ENCODE data around the gene PKIB.
"Not testable (repeated sequence)": the region's sequence is repeated elsewhere in the genome, so short reads cannot be mapped to it uniquely, and the experiment has no call there.

Gene PKIB

DNA sequence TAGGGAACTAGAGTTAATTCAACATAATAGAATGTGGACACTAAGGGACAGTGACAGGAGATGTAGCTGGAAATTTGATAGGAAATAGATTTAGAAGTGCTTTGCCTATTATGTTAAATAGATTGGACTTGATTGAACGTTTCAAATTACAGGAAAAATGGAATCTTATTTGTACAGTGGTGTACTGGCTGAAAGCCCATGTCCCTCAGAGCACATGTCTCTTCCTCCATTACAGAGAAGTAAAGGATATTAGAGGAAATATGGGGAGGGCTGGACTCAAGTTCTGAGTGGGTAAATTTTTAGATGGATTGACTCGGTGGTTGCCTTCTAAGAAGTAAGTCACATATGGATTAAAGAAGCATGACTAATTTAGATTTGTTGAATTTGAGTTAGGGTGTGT, 11.4 kb downstream of the PKIB start:
- DNase-seq = no peak

- DNase-seq = no peak
These were observed 12.3 kb downstream of the PKIB start for GRCh38 chr6:122622479-122622878.

- DNase-seq = no peak
These were observed 13.1 kb downstream of the PKIB start for GRCh38 chr6:122623279-122623678.

- no peak for DNase-seq
These were observed 14.6 kb downstream of the PKIB start for GRCh38 chr6:122624853-122625252.

- DNase-seq = no peak
These were observed 18.5 kb downstream of the PKIB start for GRCh38 chr6:122628714-122629113.

DNA sequence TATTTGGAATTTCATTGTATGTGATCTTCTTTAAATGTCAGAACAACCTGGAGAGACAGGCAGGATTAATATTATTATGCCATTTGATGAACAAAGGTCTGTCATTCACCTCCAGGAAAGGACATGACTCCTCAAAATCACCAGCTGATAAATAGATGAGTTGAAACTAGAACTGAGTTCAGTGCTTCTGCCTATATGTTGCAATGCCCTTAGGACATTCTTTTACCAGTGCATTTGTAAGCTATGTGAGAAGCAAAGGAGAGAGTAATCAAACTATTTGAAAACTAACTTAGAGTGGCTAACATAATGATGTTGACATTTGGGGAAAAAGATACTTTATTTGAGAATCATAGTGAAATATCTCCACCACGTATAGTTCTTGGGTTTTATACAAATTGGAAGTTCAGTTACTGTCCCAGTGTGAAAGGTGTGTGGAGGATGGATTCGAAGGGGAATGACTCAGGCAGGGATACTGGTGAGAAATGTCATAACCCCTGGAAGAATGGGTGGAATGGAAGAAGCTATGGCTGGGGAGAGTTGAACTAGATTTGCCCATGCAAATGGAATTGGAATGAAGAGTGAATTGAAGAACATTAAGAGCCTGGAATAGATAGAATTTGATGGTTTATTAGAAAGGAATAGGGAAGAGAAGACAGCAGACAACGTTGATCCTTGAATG, 21.5 kb downstream of the PKIB start:
- DNase-seq = no peak

DNA sequence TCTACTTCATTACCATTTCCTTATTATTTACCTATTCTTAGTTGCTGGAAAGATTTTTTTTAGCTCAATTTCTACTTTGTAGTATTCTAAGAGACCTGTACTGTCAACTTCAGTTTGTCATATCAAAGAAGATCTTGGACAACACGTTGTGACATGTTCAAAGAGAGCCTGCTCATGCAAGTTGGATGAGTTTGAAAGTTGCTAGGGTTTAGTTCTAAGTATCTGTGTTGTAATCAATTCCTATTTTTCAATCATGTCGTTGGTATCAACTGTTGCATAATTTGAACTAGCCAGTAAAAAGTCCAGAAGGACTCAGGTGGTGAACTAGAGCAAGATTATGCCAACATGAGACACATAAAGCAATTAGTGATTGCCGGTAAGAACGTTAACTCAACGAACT, 30.2 kb downstream of the PKIB start:
- no peak for DNase-seq

GRCh38 chr6:122641819-122642218, 31.6 kb downstream of the PKIB start:
- no peak for DNase-seq

DNA sequence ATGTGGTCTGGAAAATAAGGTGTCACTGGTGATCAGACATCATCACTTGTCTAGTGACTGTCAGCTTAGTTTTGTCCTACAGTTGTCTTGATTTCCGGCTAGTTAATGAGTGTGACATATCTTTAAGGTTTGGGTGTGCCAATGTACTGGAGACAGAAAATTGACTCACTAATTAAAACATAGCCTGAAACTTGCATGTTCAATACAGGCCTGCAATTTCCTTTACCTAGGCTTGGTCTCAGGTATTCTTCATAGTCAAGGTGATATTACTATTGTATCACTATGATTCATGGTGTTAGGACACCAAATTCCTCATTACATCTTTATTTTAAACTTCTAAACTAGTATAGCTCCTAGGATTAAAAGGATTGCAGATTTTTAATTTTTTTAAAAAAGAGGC, 32.4 kb downstream of the PKIB start:
- not testable (repeated sequence) for DNase-seq

DNA sequence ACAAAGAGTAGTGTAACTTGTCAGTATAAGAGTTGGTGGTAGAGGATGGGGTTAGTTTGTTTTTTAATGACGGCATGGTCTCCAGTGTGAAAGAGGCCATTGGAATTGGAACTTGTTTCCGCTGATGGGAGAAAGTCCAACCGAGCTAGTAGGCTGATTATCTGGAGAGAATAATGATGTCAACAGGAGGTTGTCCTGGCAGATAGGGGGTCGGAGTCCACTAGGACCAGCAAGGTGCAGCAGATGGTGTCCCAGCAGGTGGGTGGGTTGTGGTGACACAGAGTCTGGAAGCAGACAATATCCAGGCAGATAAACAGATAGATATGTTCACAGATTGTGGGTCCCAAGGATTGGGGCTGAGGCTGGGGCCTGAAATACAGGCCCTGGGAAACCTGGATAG, 35.1 kb downstream of the PKIB start:
- no peak for DNase-seq

DNA sequence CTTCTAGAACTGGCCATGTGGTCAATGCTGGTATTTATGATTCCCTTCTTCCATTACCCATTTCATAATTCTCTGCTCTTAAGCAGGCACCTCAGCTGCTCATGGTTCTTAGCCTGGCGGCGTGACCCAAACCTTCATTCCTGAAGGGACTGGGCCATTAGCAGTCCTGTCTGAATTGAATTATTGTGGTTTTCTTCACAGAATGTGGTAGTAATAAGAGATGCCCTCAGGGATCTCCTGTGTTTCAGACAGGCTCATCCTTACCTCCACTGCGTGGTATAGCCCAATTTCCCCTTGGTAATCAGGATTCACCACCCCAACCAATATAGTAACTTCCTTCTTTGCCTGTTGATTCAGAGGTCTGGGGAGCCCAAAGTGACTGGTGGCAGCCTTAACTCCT, 37.6 kb downstream of the PKIB start:
- no peak for DNase-seq

DNA sequence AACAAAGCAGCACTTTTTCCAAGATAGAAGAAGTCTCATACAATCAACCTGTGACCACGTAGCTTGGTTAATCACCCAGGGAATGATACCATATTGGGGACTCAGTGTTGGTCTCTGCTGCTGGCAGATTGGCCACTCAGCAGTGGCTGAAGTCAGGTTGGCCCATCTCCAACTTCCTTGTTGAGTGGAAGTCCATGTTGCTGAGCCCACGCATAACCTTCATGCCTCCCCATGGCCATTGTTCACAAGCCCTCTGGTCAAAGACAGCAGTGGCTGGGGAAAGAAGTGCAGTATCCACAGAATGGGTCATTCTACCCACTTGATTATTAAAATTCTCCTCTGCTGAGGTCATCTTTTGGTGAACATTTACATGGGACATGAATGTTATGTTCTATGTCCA, 38.5 kb downstream of the PKIB start:
- DNase-seq = no peak

DNA sequence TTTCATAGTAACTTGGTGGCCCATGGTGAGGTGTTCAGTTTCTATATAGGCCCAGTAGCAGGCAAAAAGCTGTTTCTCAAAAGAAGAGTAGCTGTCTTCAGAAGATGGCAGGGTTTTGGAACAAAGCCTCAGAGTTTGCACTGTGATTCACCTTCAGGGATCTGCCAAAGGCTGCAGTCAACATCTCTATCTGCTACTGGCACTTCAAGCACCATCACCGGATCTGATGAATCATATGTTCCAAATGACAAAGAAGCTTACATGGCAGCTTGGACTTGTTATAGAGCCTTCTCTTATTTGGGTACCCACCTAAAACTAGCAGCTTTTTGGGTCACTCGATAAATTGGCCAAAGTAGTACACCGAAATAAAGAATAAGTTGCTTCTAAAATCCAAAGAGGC, 39.5 kb downstream of the PKIB start:
- no peak for DNase-seq

DNA sequence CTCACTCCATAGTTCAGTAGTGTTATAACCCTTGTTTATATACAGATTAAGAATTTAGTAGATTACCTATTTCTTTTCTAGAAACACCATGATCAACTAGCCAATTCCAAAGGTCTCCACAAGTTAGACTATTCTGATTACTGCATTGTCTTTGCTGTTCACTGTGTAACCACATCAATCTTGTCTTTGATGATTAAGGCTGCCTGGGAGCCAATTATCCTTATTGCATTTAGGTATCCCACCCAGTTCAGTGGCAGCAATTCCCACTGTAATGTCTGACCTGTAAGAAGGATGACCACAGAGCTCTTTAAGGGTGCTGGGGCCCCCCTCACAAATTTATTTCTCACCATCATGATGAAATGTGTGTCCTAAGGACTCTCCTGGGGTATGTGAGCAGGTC, 40.2 kb downstream of the PKIB start:
- DNase-seq = no peak

DNA sequence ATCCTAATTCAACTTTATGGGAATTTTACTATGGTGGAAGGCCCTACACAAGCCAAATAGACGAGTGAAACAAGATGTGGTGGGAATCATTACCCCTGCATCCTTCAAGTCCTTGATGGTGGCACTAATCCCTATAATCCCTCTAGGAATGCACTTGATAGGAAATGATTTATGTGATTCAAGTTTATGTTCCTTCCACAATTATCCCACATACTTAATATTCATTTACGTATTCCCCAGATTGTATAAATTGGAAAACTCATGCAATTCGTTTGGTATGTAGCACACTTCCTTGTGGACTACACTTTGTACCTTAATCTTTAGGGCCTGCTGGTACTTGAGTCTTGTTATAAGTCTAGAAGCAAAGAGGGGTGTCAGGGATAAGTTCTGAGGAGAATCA, 40.8 kb downstream of the PKIB start:
- no peak for DNase-seq

DNA sequence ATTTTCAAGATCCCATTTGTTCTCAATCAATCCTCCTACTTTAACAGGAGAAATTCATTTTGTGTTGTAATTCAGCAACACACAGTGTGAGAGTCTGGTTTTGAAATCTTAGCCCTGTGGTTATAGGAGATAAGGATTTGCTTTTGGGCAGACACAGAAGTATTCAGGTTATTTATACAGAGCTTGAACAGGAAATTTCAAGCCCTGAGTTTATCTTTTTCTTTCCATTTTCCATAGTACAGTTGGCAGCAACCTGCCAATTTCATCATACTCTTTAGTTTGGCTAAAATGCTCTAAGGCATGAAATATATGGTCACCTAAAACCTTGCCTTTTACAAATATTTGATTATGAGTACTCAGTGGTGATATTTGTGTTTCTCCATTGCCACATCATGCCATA, 41.4 kb downstream of the PKIB start:
- no peak for DNase-seq

GRCh38 chr6:122652431-122652830, 42.2 kb downstream of the PKIB start:
- no peak for DNase-seq

GRCh38 chr6:122653094-122653493, 42.9 kb downstream of the PKIB start:
- no peak for DNase-seq

GRCh38 chr6:122654012-122654411, 43.8 kb downstream of the PKIB start:
- DNase-seq = no peak

DNA sequence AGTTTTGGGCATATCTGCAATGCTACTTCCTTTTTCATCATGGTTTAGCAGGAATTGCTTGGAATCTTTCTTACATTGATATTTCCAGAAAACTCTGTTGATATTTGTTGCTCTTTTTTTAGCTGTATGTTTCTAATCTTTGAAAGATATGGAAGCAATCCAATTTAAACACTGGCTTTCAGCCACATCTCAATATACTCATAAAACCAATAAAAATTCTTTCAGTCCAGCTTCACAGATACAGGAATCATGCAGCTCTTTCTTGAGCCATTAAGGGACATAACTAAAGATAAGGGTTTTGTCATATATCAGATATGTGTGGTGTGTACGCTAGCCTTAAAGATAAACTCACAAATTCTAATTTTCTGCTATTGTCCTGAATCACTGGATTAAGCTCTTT, 47.4 kb downstream of the PKIB start:
- no peak for DNase-seq

DNA sequence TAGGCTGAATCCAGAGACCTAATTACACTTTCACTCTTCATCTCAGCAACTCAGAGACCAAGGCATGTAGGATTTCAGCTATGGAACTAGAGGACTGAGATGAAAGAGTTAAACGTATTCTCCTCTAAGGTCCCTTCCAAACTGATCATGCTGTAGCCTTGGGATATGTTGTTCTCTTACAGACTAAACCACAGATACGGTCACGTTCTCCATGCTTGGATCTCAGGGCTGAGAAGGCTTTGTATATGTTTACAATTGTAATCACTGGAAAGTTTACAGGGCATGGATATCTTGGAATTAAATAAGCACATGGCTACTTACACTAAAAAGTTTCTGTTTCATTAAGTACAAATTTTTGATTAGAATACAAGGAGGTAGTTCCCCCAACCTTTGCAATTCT, 50.1 kb downstream of the PKIB start:
- DNase-seq = no peak

DNA sequence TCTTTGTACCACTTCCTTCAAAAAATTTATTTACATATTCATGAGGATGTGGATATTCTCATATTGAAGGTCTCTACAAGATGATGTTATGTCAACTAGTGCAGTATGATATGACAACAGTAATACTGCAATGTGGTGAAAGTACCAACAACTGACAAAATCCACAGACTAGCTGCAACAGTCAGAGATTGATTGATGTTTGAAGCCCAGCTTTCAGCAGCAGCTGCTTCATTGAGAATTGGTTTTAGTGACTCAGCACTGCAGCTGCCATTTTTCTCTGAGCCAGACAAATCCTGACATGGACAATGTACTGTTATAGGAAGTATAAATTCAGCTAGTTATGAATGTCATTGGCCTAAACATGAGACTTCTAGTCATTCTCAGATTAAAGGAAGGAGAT, 53.8 kb downstream of the PKIB start:
- no peak for DNase-seq

GRCh38 chr6:122665929-122666328, 55.7 kb downstream of the PKIB start:
- DNase-seq = no peak

GRCh38 chr6:122666418-122666817, 56.2 kb downstream of the PKIB start:
- DNase-seq = no peak

DNA sequence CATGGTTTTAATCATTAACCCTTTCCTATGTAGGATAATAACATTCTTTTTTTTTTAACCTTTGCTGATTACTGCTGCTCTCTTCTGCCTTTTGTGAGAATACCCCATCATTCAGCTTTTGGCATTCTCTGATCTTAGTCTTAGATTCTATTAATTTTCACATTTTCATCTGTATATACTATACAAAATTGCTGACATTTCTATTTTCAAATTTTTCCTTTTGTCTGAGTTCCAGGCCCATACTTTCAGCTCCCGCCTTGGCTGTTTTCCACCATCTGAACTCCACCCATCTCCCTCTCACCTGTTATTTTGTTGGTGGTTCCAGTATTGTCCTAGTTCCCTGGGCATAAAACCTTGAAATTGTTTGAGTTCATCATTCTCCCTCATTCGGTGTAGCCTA, 59.2 kb downstream of the PKIB start:
- DNase-seq = no peak

DNA sequence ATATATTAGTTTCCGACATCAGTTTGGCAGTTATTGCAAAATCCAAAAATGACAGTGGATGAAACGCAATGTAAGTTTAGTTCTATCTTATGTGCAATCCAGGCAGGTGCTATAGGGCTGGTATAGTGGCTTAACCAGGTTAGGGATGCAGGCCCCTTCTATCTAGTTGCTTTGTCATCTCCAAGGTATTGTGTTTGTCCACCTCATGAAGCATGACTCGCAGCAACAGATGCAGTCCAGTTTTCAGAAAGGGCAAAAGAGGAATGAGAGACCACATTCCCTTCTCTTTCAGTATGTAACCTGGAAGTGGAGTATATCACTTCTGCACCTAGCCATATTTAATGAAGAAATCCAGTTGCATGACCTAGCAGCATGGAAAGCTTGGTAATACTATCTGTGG, 59.7 kb downstream of the PKIB start:
- no peak for DNase-seq

Data from right hindlimb (tissue), 1 donor.